PFSK-1 (cell line): Measurements from ENCODE around the gene IGDCC3.

Source experiments
- FOXP2 ChIP-seq: optimal IDR thresholded peaks from 2 replicates; pipeline ENCODE3; 2011; ENCODE audit warnings: borderline replicate concordance, control low read depth, inconsistent platforms; ENCODE audit not compliant: insufficient read depth; ENCODE audit errors: extremely low read length, extremely low read depth
- POLR2AphosphoS5 ChIP-seq: IDR thresholded peaks from 2 replicates; pipeline ENCODE4 v1.6.1; 2012; ENCODE audit warnings: low read depth, mild to moderate bottlenecking, control low read depth, low read length, moderate library complexity
- REST ChIP-seq, 2 experiments: IDR thresholded peaks; 2 replicates each; pipeline versions ENCODE4 v1.6.1 to v1.8.0; 2011 to 2012; ENCODE audit warnings: low read depth in 2 of 2, low read length in 2 of 2, control low read depth in 1 of 2, inconsistent platforms in 1 of 2, mild to moderate bottlenecking in 1 of 2, moderate library complexity in 1 of 2; ENCODE audit not compliant: insufficient read depth in 1 of 2
- SIN3A ChIP-seq: IDR thresholded peaks from 2 replicates; pipeline ENCODE4 v1.6.1; 2012; ENCODE audit warnings: mild to moderate bottlenecking, low read length, moderate library complexity, borderline replicate concordance; ENCODE audit not compliant: insufficient read depth
- TAF1 ChIP-seq: IDR thresholded peaks from 2 replicates; pipeline ENCODE4 v1.6.1; 2012; ENCODE audit warnings: low read length, control low read depth, borderline replicate concordance; ENCODE audit not compliant: insufficient read depth

The IGDCC3 gene

DNA sequence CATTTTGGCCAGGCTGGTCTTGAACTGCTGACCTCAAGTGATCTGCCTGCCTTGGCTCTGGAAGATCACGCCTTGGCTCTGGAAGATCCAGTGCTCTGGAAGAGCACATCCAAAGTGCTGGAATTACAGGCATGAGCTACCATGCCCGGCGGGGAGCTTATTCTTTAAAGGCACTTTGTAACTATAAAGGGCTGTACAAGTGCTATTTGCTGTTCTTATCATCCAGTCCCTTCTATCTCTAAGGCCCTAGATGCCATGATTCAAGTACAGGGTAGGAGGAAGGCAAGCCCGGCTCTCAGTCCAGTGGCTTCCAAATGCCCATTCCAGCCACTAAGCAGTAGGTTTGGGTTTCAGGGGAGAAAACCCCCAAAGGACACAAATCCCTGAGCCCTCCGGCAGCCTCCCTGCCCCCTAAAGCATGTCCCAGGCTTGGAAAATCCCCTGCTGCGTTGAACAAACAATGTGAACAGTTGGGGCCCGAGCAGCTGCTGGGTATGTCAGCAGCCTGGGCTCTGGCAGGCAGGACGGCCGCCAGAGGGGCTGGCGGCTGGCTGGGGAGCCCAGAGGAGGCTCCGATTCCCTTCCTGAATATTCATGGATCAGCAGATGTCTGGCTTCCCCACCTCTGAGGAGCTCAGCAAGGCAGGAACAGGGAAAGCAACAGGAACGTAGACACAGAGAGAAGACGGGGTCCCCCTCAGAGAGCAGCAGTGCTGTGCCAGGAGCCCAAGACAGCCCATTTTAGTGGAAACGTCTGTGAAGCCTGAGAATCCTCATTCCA lies 37.2 kb upstream of the IGDCC3 start:
- TF ChIP-seq POLR2AphosphoS5, result no peak
- TF ChIP-seq FOXP2, result no peak
- TF ChIP-seq SIN3A, result no peak
- TF ChIP-seq REST (IDR thresholded peaks at IDR 0.05; ENCODE audit: insufficient read depth in 1 of 2, low read depth in 2 of 2, low read length in 2 of 2), result no peak
- no peak for TF ChIP-seq TAF1

DNA sequence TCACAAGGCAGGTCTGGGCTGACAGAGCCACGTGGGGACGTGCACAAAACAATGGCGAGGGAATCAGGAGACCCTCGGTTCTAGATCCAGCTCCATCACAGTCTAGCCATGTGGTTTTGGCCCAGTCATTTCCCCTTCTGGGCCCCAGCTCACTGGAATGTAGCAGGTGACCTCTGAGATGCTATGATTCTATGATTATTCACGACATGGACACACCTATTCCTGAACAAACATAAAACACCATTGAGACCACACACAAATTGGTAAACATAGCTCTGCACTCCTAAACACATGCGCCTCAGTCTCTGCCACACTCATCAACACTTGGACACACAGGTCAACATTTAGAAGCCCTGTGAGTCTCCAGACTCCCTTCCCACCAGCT lies 36.0 kb upstream of the IGDCC3 start:
- TF ChIP-seq REST (IDR thresholded peaks at IDR 0.05; ENCODE audit: insufficient read depth in 1 of 2, low read depth in 2 of 2, low read length in 2 of 2), result no peak
- no peak for TF ChIP-seq TAF1
- TF ChIP-seq POLR2AphosphoS5, result no peak
- TF ChIP-seq SIN3A, result no peak
- TF ChIP-seq FOXP2, result no peak

GRCh38 chr15:65413051-65413759 lies 35.4 kb upstream of the IGDCC3 start:
- TF ChIP-seq SIN3A (no peak), REST (IDR thresholded peaks at IDR 0.05; ENCODE audit: insufficient read depth in 1 of 2, low read depth in 2 of 2, low read length in 2 of 2) (no peak), TAF1 (no peak), POLR2AphosphoS5 (no peak), FOXP2 (no peak)

DNA sequence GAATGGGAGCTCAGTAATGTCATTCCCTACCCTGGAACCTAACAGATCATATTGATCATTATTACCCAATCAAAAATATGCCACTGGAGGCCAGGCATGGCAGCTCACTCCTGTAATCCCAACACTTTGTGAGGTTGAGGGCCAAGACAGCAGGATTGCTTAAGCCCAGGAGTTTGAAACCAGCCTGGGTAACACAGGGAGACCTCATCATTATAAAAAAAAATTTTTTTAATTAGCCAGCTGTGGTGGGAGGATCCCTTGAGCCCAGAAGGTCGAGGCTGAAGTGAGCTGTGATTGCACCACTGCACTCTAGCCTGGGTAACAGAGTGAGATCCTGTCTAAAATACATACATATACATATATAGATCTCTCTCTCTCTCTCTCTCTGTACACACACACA lies 34.8 kb upstream of the IGDCC3 start:
- TF ChIP-seq FOXP2 (no peak), REST (IDR thresholded peaks at IDR 0.05; ENCODE audit: insufficient read depth in 1 of 2, low read depth in 2 of 2, low read length in 2 of 2) (no peak), POLR2AphosphoS5 (no peak), TAF1 (no peak), SIN3A (no peak)
